AG04450 (cell line): ENCODE data around the gene ENTPD5. TPM values are rescaled to one million over a fixed set of nuclear protein-coding genes. Genes with fewer than 3 reads are reported as not detected.

Experiments
- CTCF ChIA-PET: fragments of 300-600, 350-600 bp; formaldehyde crosslinking; extraction: SDS; loops from one replicate; lab custom pipeline; 2022; ENCODE audit warnings: antibody characterized with exemption, inconsistent platforms; lab: Charles Lee
- POLR2A ChIA-PET: fragments of 350-600 bp; formaldehyde crosslinking; extraction: SDS; loops from one replicate; lab custom pipeline; 2021; ENCODE audit warnings: antibody characterized with exemption, inconsistent platforms; lab: Yijun Ruan, JAX
- DNase-seq: peaks from one replicate; pipeline ENCODE4 v3.0.0-alpha.2; 2011; ENCODE audit warnings: low read depth, low spot score
- H3K27ac ChIP-seq: one replicate; pipeline ENCODE4 v1.5.1; 2012; ENCODE audit warnings: low read depth, low read length, control low read depth
- H3K27me3 ChIP-seq: one replicate; pipeline ENCODE4 v1.6.0; 2012; ENCODE audit warnings: low read length; ENCODE audit not compliant: control insufficient read depth, insufficient read depth
- H3K4me3 ChIP-seq: 2 replicates; pipeline ENCODE4 v1.5.1; 2011; ENCODE audit warnings: mild to moderate bottlenecking, low read depth, low read length, control low read depth
- H3K9me3 ChIP-seq: 2 replicates; pipeline ENCODE4 v1.5.1; 2012; ENCODE audit warnings: low read length; ENCODE audit not compliant: control insufficient read depth, insufficient read depth
- CTCF ChIP-seq: IDR thresholded peaks from 2 replicates; pipeline ENCODE4 v1.5.1; 2011; ENCODE audit warnings: low read depth, low read length, control low read depth, inconsistent platforms
- polyA plus RNA-seq: library from polyadenylated mRNA; depleted of rRNA; stranded (reverse); fragments of >200 nt; gene quantifications from 2 replicates; pipeline ENCODE4 v1.2.3, GENCODE V29; 2011

The ENTPD5 gene
- polyA plus RNA-seq, 1 experiment: 11.4 TPM

DNA sequence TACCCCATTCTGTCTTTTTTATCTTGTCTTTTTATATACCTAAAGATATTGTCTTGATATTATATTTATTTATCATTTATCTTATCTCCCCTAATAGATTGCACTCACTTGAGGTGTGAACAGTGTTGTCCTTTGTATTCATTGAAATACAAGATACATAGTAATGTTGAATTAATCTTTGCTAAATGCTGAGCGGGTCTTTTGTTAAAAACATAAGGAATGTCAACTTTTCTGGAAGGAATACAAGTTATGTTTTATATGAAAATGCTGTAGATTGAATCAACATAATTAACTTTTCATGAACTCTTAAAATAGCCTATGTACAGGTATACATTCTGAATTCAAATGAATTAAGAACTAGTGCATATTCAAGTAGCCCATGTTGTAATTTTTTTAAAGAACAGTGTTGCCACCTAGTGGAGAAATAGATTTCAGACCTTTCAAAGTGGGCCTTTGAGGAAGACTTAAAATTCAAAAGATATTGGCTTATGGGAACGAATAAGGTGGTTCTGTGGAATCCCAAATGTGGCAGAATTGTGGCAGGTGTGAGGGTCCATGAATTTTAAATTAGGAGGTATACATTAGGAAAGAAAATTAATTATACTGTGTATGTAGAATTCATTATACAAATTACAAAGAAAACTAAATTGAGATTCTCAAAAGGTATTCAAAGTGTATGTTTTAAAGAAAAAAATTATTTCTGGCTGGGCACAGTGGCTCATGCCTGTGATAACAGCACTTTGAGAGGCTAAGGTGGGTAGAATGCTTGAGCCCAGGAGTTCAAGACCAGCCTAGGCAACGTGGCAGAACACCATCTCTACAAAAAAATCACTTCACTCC lies 19.2 kb upstream of the ENTPD5 start:
- no peak for DNase-seq
- POLR2A ChIA-PET: no interaction called here
- CTCF ChIA-PET: interaction anchor here (0.7 to 1.0 kb wide), 4 partner anchors 10 to 1924 kb away, joined by 3 to 4 read pairs (median 3); no protein-coding TSS in a partner anchor

DNA sequence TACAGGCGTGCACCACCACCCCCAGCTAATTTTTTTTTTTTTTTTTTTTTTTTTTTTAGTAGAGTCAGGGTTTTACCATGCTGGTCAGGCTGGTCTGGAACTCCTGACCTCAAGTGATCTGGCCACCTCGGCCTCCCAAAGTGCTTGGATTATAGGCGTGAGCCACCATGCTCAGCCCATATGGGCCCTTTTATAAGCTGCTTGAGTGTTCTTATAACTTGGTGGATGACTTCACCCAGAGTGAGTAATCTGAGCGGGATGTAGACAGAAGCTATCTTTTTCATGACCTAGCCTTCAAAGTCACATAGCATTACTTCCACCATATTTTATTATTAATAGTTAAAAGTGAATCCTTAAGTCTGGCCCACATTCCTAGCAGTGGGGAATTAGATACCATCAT lies 16.5 kb upstream of the ENTPD5 start:
- no peak for TF ChIP-seq CTCF
- no peak for DNase-seq
- POLR2A ChIA-PET: no interaction called here
- no peak overlapping the region for H3K27ac ChIP-seq
- H3K27me3 ChIP-seq: no peaks in the 10 kb centered on the region
- H3K4me3 ChIP-seq: no peak overlapping the region
- H3K9me3 ChIP-seq: no peaks in the 10 kb centered on the region
- CTCF ChIA-PET: interaction anchor here (0.5 to 0.8 kb wide), 4 partner anchors 101 to 1759 kb away, joined by 3 to 4 read pairs (median 3); no protein-coding TSS in a partner anchor

More for the DNA sequence above, 19.2 kb upstream of the ENTPD5 start:
- Histone ChIP-seq H3K4me3 (no peak overlapping the region), H3K27ac (no peak overlapping the region), H3K9me3 (no peaks in the 10 kb centered on the region), H3K27me3 (no peaks in the 10 kb centered on the region)
- peak; percentile 67 for TF ChIP-seq CTCF

- no peak for DNase-seq
- H3K27me3 ChIP-seq: no peaks in the 10 kb centered on the region
- no peak for TF ChIP-seq CTCF
- no peaks in the 10 kb centered on the region for H3K9me3 ChIP-seq
- H3K27ac ChIP-seq: no peak overlapping the region
- ChIA-PET POLR2A (no interaction called here), CTCF (no interaction called here)
- H3K4me3 ChIP-seq: no peak overlapping the region
Measured at GRCh38 chr14:74034572-74034971, 15.5 kb upstream of the ENTPD5 start.

GRCh38 chr14:74029136-74029535 lies 10.0 kb upstream of the ENTPD5 start:
- no peak for TF ChIP-seq CTCF
- H3K4me3 ChIP-seq: no peak overlapping the region
- no peaks in the 10 kb centered on the region for H3K27me3 ChIP-seq
- ChIA-PET CTCF (interaction anchor here (0.6 kb wide), 1 partner anchor 229 kb away, joined by 4 read pairs; no protein-coding TSS in a partner anchor), POLR2A (no interaction called here)
- DNase-seq: no peak
- no peak overlapping the region for H3K27ac ChIP-seq
- no peaks in the 10 kb centered on the region for H3K9me3 ChIP-seq

DNA sequence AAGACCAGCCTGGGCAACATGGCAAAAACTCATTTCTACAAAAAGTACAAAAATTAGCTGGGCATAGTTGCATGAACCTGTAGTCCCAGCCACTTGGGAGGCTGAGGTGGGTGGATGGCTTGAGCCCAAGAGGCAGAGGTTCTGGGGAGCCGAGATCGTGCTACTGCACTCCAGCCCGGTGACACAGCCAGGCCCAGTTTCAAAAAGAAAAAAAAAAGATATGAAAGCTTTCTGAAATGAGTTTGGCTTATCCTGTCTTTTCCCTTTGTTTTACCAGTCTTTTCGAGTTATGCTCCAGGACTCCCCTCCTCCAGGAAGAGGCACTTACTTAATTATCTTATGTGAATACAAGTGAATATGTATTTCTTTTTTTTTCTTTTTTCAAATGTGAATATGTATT lies 3.3 kb upstream of the ENTPD5 start:
- Histone ChIP-seq H3K27ac (no peak overlapping the region), H3K9me3 (no peaks in the 10 kb centered on the region; the same call in 1 of the 2 replicates), H3K4me3 (no peak overlapping the region), H3K27me3 (no peaks in the 10 kb centered on the region)
- CTCF ChIA-PET: interaction anchor here (0.6 kb wide), 1 partner anchor 17 kb away, joined by 3 read pairs; no protein-coding TSS in a partner anchor
- POLR2A ChIA-PET: no interaction called here
- DNase-seq: no peak
- TF ChIP-seq CTCF: no peak
